HG02678 (cell line): ENCODE results near the gene NTM.

Experiments used
- ATAC-seq: cut with Tn5 transposase; IDR thresholded peaks from one replicate; pipeline ENCODE4 v1.9.1; 2021; ENCODE audit warnings: mild to moderate bottlenecking, moderate library complexity; ENCODE audit not compliant: unreplicated experiment

Gene NTM

GRCh38 chr11:131538322-131538721 lies 167.9 kb downstream of the NTM start:
- no peak for ATAC-seq

GRCh38 chr11:131540676-131541075 lies 170.3 kb downstream of the NTM start:
- no peak for ATAC-seq

DNA sequence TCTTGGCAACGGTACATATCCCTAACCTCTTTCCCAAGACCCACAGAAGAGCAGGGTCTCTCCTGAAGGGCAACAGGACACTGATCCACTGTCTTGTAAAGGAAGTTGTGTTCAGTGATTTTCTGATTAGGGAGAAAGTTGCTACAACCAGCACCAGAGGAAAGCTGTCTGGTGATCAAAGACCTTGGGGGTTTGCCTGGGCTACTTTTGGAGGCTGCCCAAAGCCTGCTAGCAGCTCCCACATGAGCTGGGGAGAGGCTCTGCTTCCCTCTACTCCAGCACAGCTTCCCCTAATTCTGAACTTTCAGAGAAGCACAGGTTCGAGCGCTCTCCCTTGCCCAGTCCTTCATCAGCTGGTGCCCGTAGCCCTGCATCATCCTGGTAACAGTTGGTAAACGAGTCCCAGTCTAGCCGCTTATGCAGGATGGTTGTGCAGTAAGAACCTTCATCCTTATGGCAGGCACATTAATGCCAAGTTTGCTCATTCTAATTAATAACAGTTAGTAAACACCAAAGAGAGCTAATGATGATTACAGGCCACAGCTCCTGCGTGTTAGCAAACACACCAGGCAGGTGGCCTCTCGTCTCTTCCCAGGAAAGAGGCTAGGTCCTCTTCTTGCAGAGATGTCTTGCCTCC lies 173.1 kb downstream of the NTM start:
- ATAC-seq = no peak

DNA sequence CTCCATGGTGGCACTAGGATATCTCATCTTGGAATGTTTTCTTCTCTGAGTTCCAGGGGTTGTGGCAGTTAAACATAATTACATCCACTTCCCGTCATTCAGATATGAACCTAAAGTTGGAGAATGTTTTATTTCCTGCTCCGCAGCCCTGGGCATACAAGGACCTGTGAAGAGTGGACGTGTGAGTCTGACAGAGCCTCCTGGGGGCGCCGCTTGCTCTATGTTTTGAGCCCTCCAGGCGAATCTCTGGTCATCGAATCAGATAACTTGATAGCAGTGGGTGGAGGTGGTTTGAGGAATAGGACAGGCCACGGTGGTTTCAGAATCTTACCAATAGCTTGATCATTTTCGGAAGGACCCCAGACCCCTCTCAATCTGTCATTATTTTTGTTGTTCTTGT lies 174.2 kb downstream of the NTM start:
- no peak for ATAC-seq

GRCh38 chr11:131546218-131546895 lies 175.9 kb downstream of the NTM start:
- no peak for ATAC-seq

DNA sequence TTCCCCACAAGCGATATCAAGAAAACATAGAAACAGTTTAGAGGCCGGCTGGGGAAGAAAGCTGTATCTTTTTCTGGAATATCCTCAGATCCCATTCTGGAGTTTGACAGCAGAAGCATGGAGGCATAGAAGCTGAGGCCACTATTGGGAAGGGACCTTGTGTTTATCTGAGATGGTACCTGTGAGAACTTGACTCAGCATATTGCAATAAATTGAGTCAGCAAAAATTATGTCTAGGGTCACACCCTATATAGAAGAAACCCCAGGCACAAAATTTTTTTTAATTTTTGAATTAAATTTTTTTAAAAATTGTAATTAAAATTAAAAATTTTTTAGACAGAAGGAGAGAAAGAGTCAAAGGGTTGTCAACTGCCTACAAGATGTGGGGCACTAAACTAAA lies 178.7 kb downstream of the NTM start:
- ATAC-seq = no peak

DNA sequence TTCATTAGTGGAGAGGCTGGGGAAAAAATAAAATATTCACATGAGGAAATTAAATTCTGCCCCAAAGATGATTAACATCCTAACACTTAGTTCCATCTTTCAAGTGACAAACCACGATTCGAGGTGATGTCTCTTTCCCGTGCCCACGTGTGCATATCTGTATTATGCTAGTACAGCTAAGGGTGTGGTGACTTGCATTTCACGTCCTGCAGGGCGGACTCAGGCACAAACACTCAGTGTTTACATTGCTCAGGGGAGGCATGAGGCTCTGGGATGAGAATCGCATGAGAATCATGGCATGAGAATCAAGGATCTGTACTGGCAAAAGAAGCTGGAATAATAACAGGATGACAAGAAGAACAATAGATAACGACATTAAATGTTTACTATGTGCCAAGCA lies 179.4 kb downstream of the NTM start:
- no peak for ATAC-seq

DNA sequence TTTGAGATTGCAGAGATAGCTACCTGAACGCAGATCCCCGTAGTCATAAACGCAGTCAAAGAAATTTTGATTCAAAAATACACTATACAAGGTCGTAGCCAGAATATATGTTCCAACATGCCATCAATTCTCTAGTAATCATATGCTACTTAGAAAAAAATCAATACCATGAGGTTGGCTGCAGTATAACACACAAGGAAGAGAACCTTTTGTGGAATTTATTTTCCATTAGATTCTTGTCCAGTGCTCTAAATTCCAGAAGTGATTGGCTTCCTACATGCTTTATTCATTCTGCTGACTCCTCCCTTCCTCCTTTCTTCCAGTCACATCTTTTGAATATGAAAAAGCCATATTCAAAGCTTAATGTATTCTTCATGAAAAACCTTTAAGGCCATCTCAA lies 189.9 kb downstream of the NTM start:
- ATAC-seq = no peak

GRCh38 chr11:131561501-131561900 lies 191.1 kb downstream of the NTM start:
- no peak for ATAC-seq

- no peak for ATAC-seq
Measured at GRCh38 chr11:131561972-131562371, 191.6 kb downstream of the NTM start.

GRCh38 chr11:131568318-131568717 lies 197.9 kb downstream of the NTM start:
- ATAC-seq = no peak

GRCh38 chr11:131571571-131571970 lies 201.2 kb downstream of the NTM start:
- ATAC-seq = no peak

GRCh38 chr11:131572423-131572822 lies 202.0 kb downstream of the NTM start:
- ATAC-seq = no peak

GRCh38 chr11:131579932-131580387 lies 209.5 kb downstream of the NTM start:
- no peak for ATAC-seq

DNA sequence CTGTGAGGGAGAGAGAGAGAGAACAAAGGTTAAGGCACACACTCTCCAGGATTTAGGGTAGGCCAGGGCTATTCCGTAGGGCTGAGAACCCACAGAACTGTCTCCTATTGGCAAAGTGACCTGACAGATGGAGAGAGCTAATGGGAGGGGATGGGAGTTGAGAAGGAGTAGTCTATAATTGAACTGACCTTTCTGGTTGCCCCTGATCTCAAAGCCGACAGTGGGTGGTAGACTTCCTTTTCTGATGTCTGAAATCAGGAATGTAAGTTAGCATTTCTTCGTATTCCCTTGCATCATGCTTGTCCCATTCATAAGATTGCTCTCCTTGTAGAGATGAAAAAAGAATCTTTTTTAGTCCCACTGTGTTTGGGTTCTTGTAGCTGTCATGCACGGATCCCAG lies 210.1 kb downstream of the NTM start:
- ATAC-seq = no peak

DNA sequence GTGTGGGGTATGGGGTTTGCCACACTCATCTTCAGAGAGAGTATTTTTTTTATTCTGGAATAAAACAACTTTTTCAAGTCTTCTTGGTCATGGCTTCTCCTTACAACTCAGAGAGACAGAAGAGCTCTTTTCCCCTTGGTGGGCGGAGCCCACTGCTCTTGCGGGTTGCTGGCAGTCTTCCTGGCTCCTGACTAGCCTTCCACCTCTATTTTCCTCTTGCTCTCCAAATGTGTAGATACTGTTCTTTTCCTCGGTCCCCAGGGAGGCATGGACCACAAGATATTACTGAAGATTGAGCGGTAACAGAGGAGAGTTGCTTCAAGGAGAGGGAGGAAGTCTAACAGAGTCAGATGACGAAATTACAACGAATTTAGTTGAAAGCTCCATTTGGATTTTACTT lies 210.6 kb downstream of the NTM start:
- ATAC-seq = no peak

DNA sequence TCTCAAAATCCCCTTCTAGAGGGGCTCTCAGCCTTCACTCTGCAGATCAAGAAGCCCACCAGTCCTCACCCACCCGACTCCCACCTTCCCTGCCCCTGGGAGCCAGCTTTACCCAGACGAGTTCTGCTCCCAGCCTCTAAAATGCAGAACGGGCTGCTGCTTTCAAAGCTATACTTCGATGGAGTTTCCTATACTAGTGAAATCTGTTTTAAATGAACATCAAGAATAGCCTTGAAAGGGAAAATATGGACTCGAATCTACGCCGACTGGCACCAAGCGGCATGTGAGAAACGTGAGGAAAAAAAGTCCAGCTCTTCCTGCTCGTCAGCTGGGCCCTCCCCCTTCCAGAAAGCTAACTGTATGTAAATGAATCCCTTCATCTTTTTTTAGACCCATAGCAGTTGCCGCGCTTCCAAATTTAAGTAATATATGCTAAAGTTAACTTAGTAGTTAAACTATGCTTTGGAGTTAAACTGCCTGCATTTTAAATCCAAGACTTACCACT lies 211.7 kb downstream of the NTM start:
- no peak for ATAC-seq

- ATAC-seq = no peak
Measured at GRCh38 chr11:131583421-131583820, 213.0 kb downstream of the NTM start.

DNA sequence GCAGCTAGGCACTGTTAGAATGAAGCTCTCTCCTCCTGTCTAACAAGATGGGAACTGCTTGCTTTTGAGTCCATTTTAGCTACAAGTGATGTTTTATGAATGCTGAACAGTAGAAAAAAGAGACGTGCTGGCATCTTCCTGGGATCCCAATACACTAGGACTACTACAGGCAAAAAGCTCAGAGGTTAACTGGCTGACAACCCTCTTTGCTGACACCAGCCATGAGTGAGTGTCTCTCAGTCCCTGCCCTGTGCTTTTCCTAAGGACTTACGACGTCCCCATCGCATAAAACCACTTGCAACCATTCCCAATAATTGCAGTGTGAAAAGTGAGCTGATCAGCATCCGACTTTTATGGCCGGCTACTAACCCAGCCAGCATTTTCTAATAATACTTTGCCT lies 213.5 kb downstream of the NTM start:
- ATAC-seq = no peak

- ATAC-seq = no peak
Measured at GRCh38 chr11:131584785-131585592, 214.6 kb downstream of the NTM start.

GRCh38 chr11:131588057-131588456 lies 217.6 kb downstream of the NTM start:
- ATAC-seq = no peak

GRCh38 chr11:131591051-131591461 lies 220.6 kb downstream of the NTM start:
- ATAC-seq = no peak
